Activated T-cell treated with anti-CD3 and anti-CD28 coated beads, Interleukin-2, amount 50 U/mL, for 72 hours (primary cell): ENCODE measurements around the gene KRT35. TPM values are rescaled to one million over a fixed set of nuclear protein-coding genes. Genes with fewer than 3 reads are reported as not detected.

ENCODE experiments used
- ATAC-seq, 2 donors: fragments of 150-1000 bp; cut with Tn5 transposase; replicated peaks in 1 of 2; 2 replicates each; pipeline ENCODE4 v1.10.0; 2021; ENCODE audit warnings: moderate library complexity in 2 of 2, mild to moderate bottlenecking in 1 of 2
- DNase-seq, 2 donors: peaks; one replicate each; pipeline ENCODE4 v3.0.0; 2021 to 2022; ENCODE audit warnings: mixed read lengths in 1 of 2
- H3K27ac Mint-ChIP-seq: one replicate; pipeline ENCODE4 v1.8.0; 2022; ENCODE audit warnings: mild to moderate bottlenecking, moderate library complexity, mixed read lengths
- H3K27me3 Mint-ChIP-seq: one replicate; pipeline ENCODE4 v1.8.0; 2022; ENCODE audit warnings: low read depth, mixed read lengths
- H3K36me3 Mint-ChIP-seq, 2 donors: one replicate each; pipeline ENCODE4 v1.8.0; 2022; ENCODE audit warnings: mixed read lengths in 2 of 2, mild to moderate bottlenecking in 1 of 2; ENCODE audit not compliant: insufficient read depth in 2 of 2
- H3K4me1 Mint-ChIP-seq: one replicate; pipeline ENCODE4 v1.8.0; 2022; ENCODE audit warnings: low read depth, mixed read lengths
- H3K4me3 Mint-ChIP-seq, 2 donors: one replicate each; pipeline ENCODE4 v1.8.0; 2022; ENCODE audit warnings: mild to moderate bottlenecking in 2 of 2, mixed read lengths in 2 of 2, moderate library complexity in 2 of 2
- H3K9me3 Mint-ChIP-seq, 2 donors: one replicate each; pipeline ENCODE4 v1.8.0; 2022; ENCODE audit warnings: mixed read lengths in 2 of 2
- total RNA-seq, 2 donors: library from RNA; stranded (reverse); gene quantifications; one replicate each; pipeline ENCODE4 v1.2.3, GENCODE V29; 2022

Gene KRT35
- total RNA-seq, 2 donors from 2014 or later = not detected

- Mint-ChIP-seq H3K9me3 (no peaks in the 10 kb centered on the region), H3K36me3 (no peaks in the 10 kb centered on the region), H3K4me1 (no peaks in the 10 kb centered on the region), H3K27ac (no peak overlapping the region), H3K4me3 (no peak overlapping the region), H3K27me3 (no peaks in the 10 kb centered on the region)
- no peak for ATAC-seq
- no peak for DNase-seq
Measured at GRCh38 chr17:41519501-41520224, 38.7 kb upstream of the KRT35 start.

- no peaks in the 10 kb centered on the region for H3K4me1 Mint-ChIP-seq
- ATAC-seq (no peak), DNase-seq (no peak)
- no peak within 1 kb of the TSS for H3K4me3 Mint-ChIP-seq
- no peaks in the 10 kb centered on the region for H3K36me3 Mint-ChIP-seq
- no peaks in the 10 kb centered on the region for H3K9me3 Mint-ChIP-seq
- no peak within 1 kb of the TSS for H3K27ac Mint-ChIP-seq
- no peaks in the 10 kb centered on the region for H3K27me3 Mint-ChIP-seq
Measured at GRCh38 chr17:41518789-41519449, 38.0 kb upstream of the KRT35 start, which contains the start of gene KRT15. KRT15 (minus strand) TSS chr17:41518890; CDS start chr17:41518827, 63 bp downstream.

- no peaks in the 10 kb centered on the region for H3K27me3 Mint-ChIP-seq
- ATAC-seq (no peak), DNase-seq (no peak)
- no peaks in the 10 kb centered on the region for H3K9me3 Mint-ChIP-seq
- H3K4me1 Mint-ChIP-seq = no peaks in the 10 kb centered on the region
- no peaks in the 10 kb centered on the region for H3K36me3 Mint-ChIP-seq
- no peak overlapping the region for H3K27ac Mint-ChIP-seq
- no peak overlapping the region for H3K4me3 Mint-ChIP-seq
Measured at GRCh38 chr17:41518031-41518430, 37.1 kb upstream of the KRT35 start.

DNA sequence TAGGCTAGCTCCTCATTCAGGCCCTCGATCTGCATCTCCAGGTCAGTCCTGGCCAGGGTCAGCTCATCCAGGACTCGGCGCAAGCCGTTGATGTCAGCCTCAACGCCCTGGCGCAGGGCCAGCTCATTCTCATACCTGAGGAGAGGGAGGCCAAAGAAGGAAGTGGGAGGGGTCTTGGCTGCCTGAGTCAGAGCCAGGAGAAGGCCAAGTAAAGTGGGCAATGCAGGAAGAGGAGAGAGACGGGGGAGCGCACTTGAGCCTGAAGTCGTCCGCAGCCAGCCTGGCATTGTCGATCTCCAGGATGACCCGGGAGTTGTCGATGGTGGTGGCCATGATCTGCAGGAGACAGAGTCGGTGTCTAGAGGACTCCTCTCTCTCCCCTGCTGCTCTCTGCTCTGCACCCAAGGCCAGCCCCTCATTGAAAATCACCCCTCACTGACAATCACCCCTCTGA, 35.9 kb upstream of the KRT35 start:
- H3K27me3 Mint-ChIP-seq = peaks cover 7% of the 10 kb centered on the region
- no peaks in the 10 kb centered on the region for H3K4me1 Mint-ChIP-seq
- no peaks in the 10 kb centered on the region for H3K36me3 Mint-ChIP-seq
- H3K27ac Mint-ChIP-seq = no peak overlapping the region
- no peak for DNase-seq
- ATAC-seq = no peak
- H3K4me3 Mint-ChIP-seq = no peak overlapping the region
- no peaks in the 10 kb centered on the region for H3K9me3 Mint-ChIP-seq

GRCh38 chr17:41516147-41516829, 35.3 kb upstream of the KRT35 start:
- Mint-ChIP-seq H3K27me3 (peaks cover 7% of the 10 kb centered on the region), H3K4me3 (no peak overlapping the region), H3K27ac (no peak overlapping the region), H3K4me1 (no peaks in the 10 kb centered on the region), H3K9me3 (no peaks in the 10 kb centered on the region), H3K36me3 (no peaks in the 10 kb centered on the region)
- ATAC-seq (no peak), DNase-seq (no peak)

DNA sequence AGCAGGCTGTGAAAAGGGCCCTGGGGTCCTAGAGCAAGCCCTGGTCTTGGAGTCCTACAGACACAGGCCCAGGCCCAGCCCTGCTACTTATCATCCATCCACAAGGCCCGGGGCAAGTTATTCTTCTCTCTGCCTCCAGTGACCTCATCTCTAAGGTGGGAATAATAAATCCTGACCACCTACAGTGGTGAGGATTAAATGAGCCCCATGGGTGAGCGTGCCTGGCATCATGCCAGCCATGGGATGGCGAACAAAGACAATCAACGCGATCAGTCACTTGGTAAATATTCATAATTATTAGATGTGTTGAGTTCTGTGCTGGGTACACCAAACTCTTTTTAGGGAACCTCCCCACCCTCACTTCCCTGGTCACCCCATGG, 32.2 kb upstream of the KRT35 start:
- Mint-ChIP-seq H3K4me1 (no peaks in the 10 kb centered on the region), H3K27ac (no peak overlapping the region)

DNA sequence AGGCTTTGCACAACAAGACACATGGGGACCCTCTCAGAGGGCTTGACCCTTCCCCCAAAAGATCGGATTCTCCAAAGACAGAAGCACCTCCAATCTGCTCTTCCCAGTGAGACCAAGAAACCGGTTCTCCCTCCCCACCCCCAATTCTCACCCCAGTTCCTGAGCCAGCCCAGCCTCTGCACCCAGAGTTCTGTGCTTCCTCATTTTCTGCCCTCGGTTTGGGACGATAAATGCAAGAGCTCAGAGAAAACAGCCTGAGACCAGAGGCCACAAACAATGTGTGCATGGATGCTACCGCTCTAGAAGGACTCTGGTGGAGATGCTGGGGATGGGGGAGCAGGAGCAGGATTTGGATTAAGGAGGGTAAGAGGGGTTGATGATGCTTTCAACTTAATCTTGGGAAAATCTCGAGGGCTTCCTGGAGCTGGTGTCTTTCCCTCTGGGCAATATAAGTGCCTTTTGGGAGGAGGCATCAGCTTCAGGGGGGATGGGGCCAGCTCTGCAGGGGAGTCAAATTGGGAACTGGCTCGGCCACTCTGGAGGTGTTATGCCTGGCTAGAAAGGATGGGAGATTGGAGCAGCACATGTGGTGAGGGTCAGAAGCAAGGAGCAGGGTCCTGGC, 31.7 kb upstream of the KRT35 start:
- H3K4me3 Mint-ChIP-seq = no peak overlapping the region
- ATAC-seq = no peak
- H3K36me3 Mint-ChIP-seq = no peaks in the 10 kb centered on the region
- DNase-seq = no peak
- peaks cover 7% of the 10 kb centered on the region for H3K27me3 Mint-ChIP-seq
- no peaks in the 10 kb centered on the region for H3K4me1 Mint-ChIP-seq
- H3K27ac Mint-ChIP-seq = no peak overlapping the region
- no peaks in the 10 kb centered on the region for H3K9me3 Mint-ChIP-seq

More for the DNA sequence above, 32.2 kb upstream of the KRT35 start:
- Mint-ChIP-seq H3K36me3 (no peaks in the 10 kb centered on the region), H3K27me3 (peaks cover 7% of the 10 kb centered on the region), H3K9me3 (no peaks in the 10 kb centered on the region), H3K4me3 (no peak overlapping the region)
- ATAC-seq (no peak), DNase-seq (no peak)

DNA sequence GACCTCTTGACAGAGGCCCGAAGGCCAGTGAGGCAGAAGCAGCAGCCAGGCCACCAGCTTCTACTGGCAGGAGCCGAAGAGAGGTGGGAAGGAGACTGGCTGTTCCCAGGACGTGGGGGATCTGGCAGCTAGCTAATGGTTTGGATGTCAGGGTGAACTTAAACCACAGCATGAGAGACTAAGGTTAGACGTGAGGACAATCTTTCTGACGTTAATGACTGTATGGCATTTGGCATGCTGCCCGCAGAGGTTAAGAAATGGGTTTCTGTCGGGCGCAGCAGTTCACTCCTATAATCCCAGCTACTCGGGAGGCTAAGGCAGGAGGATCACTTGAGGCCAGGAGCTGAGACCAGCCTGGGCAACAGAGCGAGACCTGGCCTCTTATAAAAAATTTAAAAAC, 30.8 kb upstream of the KRT35 start:
- peaks cover 7% of the 10 kb centered on the region for H3K27me3 Mint-ChIP-seq

DNA sequence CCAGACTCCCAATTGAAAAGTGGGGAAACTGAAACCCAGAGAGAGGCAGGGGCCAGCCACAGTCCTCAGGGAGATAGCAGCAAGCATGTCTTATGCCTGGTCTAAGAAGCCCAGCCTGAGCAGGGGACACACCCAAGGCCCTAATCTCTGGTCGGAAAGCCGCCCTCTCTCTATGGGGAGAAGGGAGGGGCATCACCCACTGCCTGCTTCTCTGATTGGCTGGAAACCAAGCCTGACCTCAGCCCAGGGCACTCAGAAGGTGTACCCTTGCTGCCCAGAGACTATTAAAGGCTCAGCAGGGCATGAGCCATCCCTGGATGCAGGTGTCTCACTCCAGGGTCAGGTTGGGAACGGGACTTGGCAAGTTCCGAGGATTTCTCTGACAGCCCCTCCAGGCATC, 30.2 kb upstream of the KRT35 start:
- Mint-ChIP-seq H3K36me3 (no peaks in the 10 kb centered on the region), H3K27me3 (peaks cover 7% of the 10 kb centered on the region), H3K4me1 (no peaks in the 10 kb centered on the region), H3K4me3 (no peak overlapping the region), H3K9me3 (no peaks in the 10 kb centered on the region), H3K27ac (no peak overlapping the region)
- no peak for DNase-seq
- no peak for ATAC-seq

More for the DNA sequence above, 30.8 kb upstream of the KRT35 start:
- no peak for ATAC-seq
- Mint-ChIP-seq H3K27ac (no peak overlapping the region), H3K9me3 (no peaks in the 10 kb centered on the region), H3K36me3 (no peaks in the 10 kb centered on the region), H3K4me3 (no peak overlapping the region), H3K4me1 (no peaks in the 10 kb centered on the region)
- no peak for DNase-seq

- Mint-ChIP-seq H3K4me1 (no peaks in the 10 kb centered on the region), H3K27me3 (peaks cover 7% of the 10 kb centered on the region), H3K27ac (no peak overlapping the region), H3K9me3 (no peaks in the 10 kb centered on the region), H3K4me3 (no peak overlapping the region), H3K36me3 (no peaks in the 10 kb centered on the region)
- ATAC-seq = no peak
- DNase-seq = no peak
Measured at GRCh38 chr17:41510251-41511065, 29.5 kb upstream of the KRT35 start.

DNA sequence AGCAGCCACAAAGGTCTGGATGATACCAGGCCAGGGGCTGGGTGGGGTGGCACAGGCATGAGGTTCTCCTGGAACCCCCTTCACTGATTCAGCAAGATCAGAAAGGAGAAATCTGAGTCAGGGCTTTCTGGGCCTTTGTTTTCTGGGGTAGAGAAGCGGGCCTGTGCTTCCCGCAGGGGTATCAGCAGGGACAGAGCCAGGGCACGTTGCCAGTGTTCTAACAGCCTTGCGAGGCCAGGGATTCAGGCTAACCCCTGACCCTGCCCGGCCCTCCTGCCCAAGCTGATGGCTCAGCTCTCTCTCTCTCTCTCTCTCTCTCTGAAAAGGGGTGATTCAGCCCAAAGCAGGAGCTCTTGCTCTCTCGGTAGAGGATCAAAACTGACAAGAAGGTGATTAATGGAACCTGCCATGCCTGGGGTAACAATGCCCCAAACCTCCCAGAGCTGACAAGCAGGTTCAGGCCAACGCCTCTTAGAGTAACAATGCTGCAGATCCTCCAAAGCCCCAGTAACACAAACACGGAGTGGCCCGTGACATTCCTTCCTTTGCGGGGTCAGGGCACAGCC, 26.4 kb upstream of the KRT35 start:
- Mint-ChIP-seq H3K4me1 (no peaks in the 10 kb centered on the region), H3K4me3 (no peak overlapping the region), H3K27ac (no peak overlapping the region), H3K27me3 (peaks cover under 1% of the 10 kb centered on the region), H3K36me3 (no peaks in the 10 kb centered on the region), H3K9me3 (no peaks in the 10 kb centered on the region)
- ATAC-seq = no peak
- DNase-seq = no peak
